Nucleus accumbens (tissue), 56 donors: Measurements from ENCODE around the gene L1CAM.
A peak's percentile ranks its signal among the peaks of the same experiment; 100 is the strongest.

Source experiments
- DNase-seq, 56 donors: peaks; one replicate each; lab custom pipeline; 2025; lab: John Stamatoyannopoulos, UW

The L1CAM gene

GRCh38 chrX:153924149-153924861 is 38.3 kb upstream of the L1CAM start:
- DNase-seq = peak in 15 of 56 donors; percentile 3 to 65 (median 25)

- DNase-seq = peak in 37 of 56 donors; percentile 0 to 76 (median 28)
Observed at GRCh38 chrX:153922932-153923857, 37.2 kb upstream of the L1CAM start.

- DNase-seq = no peak
Observed at GRCh38 chrX:153921511-153922446, 35.8 kb upstream of the L1CAM start.

GRCh38 chrX:153921070-153921469 is 35.1 kb upstream of the L1CAM start:
- DNase-seq = no peak

GRCh38 chrX:153920546-153920945 is 34.6 kb upstream of the L1CAM start:
- no peak for DNase-seq

GRCh38 chrX:153919281-153919680 is 33.3 kb upstream of the L1CAM start:
- DNase-seq = no peak

- DNase-seq = no peak
Observed at GRCh38 chrX:153917869-153918268, 31.9 kb upstream of the L1CAM start.

- DNase-seq = no peak
Observed at GRCh38 chrX:153913701-153914100, 27.7 kb upstream of the L1CAM start.

GRCh38 chrX:153913211-153913610 is 27.2 kb upstream of the L1CAM start:
- no peak for DNase-seq

- no peak for DNase-seq
Observed at GRCh38 chrX:153911798-153912197, 25.8 kb upstream of the L1CAM start.

- no peak for DNase-seq
Observed at GRCh38 chrX:153910446-153910845, 24.5 kb upstream of the L1CAM start.

- DNase-seq = no peak
Observed at GRCh38 chrX:153909980-153910360, 24.0 kb upstream of the L1CAM start.

- DNase-seq = no peak
Observed at GRCh38 chrX:153909024-153909979, 23.3 kb upstream of the L1CAM start.

GRCh38 chrX:153908219-153908860 is 22.4 kb upstream of the L1CAM start:
- no peak for DNase-seq

GRCh38 chrX:153907456-153907855 is 21.5 kb upstream of the L1CAM start:
- no peak for DNase-seq

- DNase-seq = no peak
Observed at GRCh38 chrX:153906126-153906917, 20.3 kb upstream of the L1CAM start.

GRCh38 chrX:153905481-153906095 is 19.6 kb upstream of the L1CAM start:
- no peak for DNase-seq
